SHP77 (cell line): ENCODE data around the gene FPR2.
A peak's percentile ranks its signal among the peaks of the same experiment; 100 is the strongest.
"Not testable (repeated sequence)": the region's sequence is repeated elsewhere in the genome, so short reads cannot be mapped to it uniquely, and the experiment has no call there.

Experiments used
- DNase-seq, 2 experiments: peaks; one replicate each; lab custom pipeline; 2025; lab: John Stamatoyannopoulos, UW

FPR2 gene

DNA sequence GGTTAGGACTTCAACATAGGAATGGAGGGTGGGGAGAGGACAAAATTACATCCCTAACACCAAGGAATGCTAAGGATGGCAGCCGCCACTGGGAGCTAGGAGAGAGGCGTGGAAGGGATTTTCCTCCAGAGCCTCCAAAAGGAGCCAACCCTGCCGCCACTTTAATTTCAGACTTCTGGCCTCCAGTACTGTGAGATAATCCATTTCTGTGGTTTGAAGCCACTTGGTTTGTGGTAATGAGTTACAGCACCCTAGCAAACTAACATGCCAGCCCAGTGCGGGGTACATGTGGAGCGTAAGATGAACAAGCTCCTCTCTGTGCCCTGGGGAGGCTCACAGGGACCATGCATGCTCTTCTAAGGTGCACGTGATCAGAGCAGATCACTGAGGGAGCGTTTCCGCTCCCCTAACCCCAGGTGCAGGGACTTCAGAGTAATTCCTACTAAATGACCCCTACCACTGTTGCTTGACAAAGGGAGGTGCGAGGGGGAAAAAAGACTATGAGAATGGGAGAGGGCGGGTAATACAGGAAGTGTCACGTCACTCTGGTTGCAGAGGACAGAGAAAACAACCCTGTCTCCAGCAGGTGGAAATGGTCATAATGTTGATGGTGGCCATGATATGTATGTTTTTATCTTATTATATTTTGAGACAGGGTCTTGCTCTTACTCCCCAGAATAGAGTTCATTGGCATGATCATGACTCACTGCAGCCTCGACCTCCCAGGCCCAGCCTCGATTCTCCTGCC lies 21.3 kb upstream of the FPR2 start:
- DNase-seq, result no peak

DNA sequence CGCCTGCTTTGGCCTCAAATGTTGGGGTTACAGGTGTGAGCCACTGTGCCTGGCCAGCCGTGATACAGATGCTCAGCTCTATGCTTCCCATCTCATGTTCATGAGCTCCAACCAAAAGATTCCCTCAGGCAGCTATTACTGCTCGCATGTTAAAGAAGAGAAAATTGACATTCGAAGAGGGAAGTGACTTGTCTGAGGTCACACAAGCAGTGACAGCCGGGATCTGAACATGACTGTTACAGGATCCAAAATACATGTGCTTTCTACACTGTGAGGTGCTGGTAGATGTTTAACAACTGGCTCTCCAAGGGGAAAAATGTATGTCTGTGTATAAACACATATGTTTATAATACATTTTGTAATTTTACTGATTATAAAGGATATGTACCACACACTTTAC lies 20.6 kb upstream of the FPR2 start:
- no peak for DNase-seq

DNA sequence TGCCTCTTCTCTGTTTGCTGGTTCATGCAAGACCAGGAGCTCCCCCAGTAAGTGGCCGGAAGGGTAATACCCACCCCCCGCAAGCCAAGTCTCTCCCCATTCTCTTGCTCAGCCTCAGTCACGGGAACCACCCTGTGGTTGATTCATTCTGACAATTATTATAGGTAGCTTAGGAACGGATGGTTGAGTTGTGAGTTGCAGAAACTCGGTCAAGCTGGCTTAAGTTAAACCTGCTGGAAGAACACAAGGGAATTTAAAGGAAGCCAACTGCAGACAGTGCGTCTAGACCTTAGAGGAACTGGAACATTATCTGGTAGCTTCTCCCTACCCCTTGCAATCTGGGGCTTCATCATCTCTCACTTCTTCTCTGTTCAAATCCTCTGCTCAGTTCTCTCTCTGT lies 18.2 kb upstream of the FPR2 start:
- no peak for DNase-seq

DNA sequence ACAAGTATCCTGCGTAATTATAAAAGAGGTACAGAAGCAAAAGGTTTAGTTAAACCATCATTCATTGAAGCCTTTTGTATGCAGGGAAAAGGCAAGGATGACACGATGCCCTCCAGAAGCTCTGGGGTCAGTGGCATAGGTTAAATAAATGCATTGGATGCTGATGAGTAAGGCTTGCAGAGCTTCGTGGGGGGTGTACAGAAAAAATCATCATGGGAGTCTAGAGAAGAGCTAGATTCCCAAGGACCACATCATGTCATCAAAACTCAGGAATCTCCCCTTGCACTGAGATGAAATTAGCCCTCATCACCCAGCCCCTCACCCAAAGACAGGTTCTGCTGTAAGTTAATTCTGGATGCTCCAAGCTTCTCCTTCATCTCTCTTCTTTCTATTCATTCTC lies 17.6 kb upstream of the FPR2 start:
- no peak for DNase-seq

DNA sequence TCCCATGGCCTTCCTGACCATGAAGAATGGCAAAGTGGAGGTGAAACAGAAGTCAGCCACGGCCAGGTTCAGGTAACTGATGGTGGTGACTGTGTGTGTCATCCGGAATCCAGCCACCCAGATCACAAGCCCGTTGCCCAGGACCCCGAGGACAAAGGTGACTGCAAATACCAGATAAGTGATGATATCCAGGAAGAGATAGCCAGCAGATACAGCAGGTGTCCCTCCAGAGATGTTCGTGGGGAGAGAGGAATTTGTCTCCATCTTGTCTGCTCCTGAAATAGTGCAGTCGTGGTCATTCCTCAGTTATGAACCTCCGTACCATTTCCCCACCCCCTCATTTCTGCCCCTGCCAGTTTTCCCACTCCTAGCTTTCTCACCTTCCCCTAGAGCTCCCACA lies 14.2 kb upstream of the FPR2 start:
- DNase-seq, result no peak

DNA sequence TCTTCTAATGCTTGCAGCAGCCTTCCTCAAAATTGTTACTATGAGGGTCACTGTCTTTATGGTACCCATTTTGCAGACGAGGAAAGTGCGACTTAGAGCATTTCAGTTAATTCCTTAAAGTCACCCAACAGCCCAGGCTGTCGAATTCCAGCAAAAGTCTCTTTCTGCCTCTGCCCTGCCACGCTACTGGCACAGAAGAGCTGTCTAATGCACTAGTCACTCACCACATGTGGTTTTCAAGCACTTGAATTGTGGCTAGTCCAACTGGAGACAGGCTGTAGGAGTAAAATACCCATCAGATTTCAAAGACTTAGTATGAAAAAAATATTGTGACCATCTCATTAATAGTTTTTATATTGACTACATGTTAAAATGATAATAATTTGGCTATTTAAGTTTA lies 11.0 kb upstream of the FPR2 start:
- DNase-seq, result no peak

DNA sequence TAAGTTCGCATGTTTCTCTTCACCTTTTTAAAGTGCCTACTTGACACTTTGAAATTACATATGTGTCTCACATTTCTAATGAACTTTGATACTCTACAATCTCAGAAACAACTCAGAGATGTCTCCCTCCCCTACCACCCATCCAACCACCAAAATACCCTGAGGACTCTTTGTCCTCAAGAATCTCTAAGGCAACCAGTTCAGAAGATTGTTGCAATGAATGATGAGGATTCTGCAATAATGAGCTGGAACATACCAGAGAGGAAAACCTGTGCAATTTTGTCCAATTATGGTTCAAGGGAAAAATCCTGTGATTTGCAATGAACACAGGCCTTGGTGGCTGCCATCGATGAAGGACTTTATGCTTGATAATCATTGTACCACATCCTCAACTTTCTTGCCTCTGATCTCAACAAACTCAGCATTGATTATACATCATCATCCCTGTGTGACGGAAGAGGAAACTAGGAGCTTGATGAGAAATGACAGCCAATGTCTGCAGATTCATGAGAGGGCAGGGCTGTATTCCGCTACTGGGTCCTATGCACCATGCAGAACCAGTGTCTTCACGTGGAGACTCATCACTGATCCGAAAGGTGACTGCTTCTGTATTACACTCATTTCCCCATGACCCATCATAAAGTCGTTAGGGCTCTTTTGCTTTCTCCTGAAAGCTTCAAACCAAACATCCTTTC lies 10.4 kb upstream of the FPR2 start:
- no peak for DNase-seq

DNA sequence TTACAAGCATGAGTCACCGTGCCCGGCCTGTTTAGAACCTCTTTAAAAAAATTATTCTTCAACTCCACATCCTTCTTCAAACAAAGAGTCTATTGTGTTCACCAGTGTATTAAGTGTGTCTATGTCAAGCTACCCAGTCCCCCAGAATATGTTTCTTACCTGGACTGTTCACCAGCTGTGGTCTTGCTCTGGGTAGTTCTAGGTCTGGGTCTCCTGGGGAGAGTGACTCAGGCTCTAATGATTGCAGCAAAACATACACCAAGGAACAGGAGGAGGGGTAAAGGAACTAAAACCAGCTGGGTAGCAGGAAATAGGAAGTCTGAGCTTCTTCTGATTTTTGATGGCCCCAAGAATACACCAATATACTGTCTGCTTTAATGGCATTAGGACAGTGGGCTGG lies 9.3 kb upstream of the FPR2 start, which contains the start of gene FPR1:
TSS of gene FPR1 (minus strand) at position 224 of the 400 bp plus-strand sequence. CDS start 4,884 bp downstream, outside the sequence.
- DNase-seq, result no peak

DNA sequence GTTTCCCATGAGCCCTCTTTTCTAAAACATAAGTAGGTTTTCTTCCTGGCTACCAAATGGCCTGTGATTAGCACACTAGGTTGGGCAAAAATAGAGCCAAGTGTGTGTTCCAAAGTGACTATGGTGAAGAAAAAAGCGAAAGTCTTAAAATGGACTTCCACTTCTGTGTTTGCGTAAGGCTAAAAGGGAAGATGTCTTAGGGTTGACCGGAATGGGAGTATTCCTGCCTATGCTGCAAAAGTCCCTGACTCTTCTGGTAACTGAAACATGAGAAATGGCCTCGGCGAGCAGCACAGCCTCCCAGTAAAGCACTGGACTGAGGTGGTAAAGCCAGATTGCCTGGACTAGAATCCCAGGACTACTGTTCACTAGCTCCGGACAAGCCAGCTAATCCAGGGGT lies 6.9 kb upstream of the FPR2 start:
- DNase-seq, result no peak

DNA sequence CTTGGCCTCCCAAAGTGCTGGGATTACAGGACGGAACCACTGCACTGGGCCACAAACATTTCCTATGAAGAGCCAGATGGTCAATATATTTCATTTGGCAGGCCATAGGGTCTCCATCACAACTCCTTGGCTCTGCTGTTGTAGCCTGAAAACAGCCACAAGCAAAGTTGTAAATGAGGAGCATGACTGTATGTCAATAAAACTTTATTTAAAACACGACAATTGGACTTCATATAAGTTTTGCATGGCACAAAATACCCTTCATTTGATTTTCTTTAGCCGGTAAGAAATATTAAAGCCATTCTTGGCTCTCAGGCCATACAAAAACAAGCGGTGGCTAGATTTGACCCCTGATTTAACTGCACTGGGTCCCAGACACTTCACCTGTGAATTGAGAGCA lies 6.2 kb upstream of the FPR2 start:
- DNase-seq, result no peak

DNA sequence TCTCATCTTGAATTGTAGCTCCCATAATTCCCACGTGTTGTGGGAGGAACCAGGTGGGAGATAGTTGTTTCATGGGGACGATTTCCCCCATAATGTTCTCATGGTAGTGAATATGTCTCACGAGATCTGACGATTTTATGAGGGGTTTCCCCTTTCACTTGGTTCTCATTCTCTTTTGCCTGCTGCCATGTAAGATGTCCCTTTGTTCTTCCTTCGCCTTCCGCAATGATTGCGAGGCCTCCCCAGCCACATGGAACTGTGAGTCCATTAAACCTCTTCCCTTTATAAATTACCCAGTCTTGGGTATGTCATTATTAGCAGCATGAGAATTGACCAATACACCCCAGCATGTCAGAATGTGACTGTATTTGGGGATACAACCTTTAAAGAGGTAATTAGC lies 5.4 kb upstream of the FPR2 start:
- DNase-seq, result no peak

DNA sequence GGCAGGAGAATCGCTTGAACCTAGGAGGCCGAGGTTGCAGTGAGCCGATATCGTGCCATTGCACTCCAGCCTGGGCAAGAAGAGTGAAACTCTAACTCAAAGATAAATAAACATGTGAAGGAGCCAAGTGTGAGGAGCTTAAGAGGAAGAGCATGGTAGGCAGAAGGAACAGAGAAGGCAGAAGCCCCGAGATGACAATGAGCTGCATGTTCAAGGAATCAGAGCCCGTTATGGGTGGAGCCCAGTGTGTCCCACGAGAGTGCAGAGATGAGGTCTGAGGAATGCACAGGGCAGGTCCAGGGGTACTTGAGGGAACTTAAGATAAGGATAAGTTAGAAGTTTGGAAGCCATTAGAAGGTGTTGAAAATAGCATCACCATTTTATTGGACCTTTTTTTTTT lies 716 bp downstream of the FPR2 start:
- no peak for DNase-seq

DNA sequence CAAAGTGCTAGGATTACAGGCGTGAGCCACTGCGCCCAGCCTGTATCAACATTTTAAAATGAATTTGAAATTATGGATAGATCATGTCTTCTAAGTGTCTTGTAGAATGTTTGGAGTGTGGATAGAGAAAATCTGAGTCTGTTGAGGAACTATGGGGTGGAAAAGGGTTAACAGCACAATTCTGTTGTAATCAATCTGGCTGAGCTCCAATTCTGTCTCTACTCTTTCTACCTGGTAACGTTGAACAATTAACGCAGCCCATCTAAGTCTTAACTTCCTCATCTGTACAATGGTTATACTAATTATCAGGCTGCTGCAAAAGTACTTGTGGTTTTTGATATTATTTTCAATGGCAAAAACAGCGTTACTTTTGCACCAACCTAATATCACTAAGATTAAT lies 4.1 kb downstream of the FPR2 start:
- DNase-seq, result no peak

DNA sequence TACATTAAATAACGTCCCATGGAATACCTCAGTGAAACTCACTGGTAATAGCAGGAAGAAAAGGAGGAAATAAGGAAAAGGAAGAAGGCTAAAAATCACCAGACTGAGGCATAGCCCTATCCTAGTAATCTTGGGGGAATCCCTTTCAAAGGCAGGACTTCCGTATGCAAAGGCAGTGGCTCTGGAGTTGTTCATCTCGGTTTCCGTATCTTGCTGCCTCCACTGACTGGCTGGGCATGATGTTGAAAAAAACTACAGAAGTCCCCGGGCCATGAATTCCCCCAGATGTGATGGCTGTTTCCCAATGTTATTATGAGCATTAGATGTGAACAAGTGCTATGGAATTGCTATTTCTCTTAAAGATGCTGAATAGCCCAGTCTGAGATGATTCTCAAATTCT lies 5.5 kb downstream of the FPR2 start:
- no peak for DNase-seq

DNA sequence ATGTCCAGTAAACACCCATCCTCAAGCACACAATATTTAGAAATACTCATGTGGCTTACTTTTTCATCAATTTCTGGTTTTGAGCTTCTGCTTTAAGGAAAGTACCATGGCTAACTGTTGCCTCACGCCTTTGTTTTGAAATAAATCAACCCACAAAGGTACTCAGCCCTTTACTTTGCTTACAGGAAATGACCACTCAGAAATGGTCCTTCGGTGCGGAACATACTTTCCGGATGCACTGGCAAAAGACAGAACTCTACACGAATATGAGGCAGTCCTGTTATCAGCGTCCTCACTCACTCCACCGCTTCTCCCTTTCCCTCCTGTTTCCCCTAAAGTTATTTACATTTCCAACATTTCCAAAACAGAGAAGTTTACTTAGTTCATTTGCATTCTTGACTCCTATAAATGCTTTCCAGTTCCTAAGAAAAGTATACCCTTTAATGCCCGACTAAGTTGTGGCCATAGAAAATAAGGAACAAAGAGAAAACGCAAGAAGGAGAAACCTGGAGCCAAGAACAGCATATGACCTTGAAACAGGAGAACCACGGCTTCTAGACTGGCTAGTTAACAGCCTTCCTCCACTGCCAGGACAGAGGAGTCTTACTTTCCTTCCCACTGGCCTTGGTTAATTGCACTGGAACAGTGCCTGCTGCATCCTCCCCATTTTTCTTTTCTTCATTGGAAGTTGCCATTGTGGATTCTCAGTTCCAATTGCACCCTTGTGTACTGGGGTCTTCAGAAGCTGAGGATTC lies 10.6 kb downstream of the FPR2 start:
- DNase-seq, result no peak

DNA sequence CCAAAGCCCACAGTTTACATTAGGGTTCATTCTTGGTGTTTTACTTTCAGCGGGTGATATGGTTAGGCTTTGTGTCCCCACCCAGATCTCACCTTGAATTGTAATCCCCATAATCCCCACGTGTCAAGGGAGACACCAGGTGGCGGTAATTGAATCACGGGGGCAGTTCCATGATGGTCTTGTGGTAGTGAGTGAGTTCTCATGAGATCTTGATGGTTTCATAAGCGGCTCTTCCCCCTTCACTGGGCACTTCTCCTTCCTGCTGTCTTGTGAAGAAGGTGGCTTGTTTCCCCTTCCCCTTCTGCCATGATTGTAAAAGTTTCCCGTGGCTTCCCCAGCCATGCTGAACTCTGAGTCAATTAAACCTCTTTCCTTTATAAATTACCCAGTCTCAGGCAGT lies 12.0 kb downstream of the FPR2 start:
- DNase-seq, result no peak

DNA sequence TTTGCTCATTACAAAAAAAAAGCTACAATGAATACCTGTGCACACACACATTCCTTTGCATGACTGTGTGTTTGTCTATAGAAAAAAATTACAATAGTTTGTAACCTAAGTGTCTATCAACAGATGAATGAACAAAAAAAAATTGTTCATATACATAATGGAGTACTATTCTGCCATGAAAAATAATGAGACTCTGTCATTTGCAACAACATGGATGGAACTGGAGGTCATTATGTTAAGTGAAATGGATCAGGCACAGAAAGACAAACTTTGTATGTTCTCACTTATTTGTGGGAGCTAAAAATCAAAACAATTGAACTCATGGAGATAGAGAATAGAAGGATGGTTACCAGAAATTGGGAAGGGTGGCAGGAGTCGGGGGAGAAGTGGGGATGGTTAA lies 15.6 kb downstream of the FPR2 start:
- DNase-seq, result not testable (repeated sequence)

DNA sequence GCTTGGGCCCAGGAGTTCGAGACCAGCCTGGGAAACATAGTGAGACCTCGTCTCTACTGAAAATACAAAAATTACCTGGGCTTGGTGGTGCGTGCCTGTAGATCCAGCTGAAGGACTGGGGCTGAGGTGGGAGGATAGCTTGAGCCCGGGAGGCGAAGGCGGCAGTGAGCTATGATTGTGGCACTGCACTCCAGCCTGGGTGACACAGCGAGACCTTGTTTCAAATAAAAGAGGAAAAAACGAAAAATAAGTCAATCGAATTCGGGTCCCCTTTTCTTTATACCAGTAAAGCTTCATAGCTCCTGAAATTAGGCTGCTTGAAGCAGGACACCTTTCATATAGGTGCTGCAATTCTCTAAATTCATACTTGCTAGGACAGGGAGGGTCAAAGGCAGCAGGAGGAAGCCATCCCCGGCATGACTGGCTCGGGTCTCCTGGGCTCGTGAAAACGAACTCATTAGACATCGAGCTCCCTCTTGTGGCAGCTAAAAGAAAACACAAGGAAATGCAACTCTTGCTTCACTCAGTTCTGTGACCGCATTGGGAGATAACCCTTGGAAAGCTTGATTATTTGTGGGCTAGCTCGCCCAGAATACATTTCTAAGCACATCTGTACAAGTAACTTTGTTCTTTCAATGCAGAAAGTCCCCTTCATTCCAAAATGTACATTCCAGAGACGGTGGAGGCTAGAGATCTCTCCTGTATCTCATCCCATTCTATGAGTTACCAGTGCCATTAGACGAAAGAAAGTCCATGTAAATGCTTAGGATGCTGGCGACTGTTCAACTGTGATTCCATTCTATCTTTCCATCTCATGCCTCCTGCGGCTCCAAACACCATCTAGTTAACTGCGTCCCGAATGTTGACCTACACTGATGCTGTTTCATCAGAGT lies 16.8 kb downstream of the FPR2 start:
- DNase-seq, result peak; percentile 68 to 78

DNA sequence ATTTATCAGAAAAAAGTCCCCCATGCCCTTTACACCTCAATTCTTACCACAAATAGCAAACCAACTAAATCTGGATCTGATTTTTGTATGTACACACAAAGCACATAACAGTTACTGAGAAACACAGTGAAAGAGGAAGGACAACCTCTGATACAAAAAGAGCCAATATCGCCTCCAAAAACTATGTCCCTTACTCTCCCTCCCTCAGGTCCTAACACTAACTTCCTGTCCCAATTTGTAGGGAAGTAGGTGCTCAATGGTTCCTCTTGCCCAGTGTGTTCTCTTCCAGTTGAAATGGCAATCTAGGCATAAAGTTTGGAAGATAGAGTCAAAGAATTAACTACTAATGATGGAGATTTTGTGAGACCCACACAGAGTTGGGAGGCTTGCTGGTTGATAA lies 18.2 kb downstream of the FPR2 start:
- DNase-seq, result no peak

DNA sequence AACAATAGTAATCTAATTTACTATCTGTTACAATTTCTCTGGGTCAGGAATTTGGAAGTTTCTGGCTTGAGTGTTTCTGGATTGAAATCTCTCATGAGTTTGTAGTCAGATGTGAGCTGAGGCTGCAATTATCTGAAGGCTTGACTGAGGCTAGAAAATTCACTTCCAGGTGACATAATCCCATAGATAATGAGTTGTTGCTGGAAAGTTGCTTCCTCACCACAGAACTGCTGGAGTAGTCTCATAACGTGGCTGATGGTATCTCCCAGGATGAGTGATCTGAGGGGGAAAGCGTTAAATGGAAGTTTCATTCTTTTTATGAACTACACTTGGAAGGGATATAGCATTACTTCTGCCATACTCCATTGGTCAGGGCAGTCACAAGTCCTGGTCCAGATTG lies 18.7 kb downstream of the FPR2 start:
- DNase-seq, result no peak

DNA sequence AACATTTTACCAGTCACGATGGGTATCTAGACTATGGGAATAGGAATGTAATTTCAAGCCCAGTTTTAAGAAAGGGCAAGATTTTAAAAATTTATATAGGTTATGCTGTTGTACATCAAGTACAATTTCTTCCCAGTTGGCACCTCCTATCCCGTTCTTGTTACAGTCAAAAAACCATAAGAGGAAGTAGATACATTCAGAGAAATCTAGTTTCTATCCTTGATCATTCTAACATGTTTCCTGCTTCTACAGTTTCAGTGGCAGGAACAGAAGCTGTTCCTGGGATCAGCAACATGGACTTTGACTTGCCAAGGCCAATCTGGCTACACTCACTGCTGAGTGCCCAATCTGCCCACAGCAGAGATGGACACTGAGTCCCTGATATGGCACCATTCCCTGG lies 19.3 kb downstream of the FPR2 start:
- no peak for DNase-seq

DNA sequence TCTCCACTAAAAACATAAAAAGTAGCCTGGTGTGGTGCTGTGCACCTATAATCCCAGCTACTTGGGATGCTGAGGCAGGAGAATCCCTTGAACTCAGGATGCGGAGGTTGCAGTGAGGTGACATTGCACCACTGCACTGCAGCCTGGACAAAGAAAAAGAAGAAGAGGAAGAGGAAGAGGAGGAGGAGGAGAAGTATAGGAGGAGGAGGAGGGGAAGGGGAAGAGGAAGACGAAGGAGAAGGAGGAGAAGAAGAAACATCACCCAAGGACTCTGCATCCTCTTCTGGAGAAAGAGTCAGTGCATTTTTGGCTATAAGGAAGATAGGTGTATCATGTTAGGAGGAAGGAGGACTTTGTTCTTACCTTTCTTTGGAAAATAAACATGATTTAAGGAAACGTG lies 21.0 kb downstream of the FPR2 start:
- no peak for DNase-seq
